Keratinocyte (primary cell): Measurements from ENCODE around the gene KCNIP2. TPM values are rescaled to one million over a fixed set of nuclear protein-coding genes. Genes with fewer than 3 reads are reported as not detected.

Source experiments
- DNase-seq: peaks from one replicate; pipeline ENCODE4 v3.0.0-alpha.2; 2011; ENCODE audit warnings: low read depth, missing footprints, low spot score
- FAIRE-seq: peaks from 2 replicates; lab custom pipeline; 2011; peaks lifted over from hg19 to GRCh38; lab: Jason Lieb, UNC
- H2AFZ ChIP-seq: 2 replicates; pipeline ENCODE4 v1.6.0; 2012; ENCODE audit warnings: low read length, control low read depth, inconsistent platforms; ENCODE audit not compliant: control insufficient read depth
- H3K27ac ChIP-seq: 2 replicates; pipeline ENCODE4 v1.5.1; 2011; ENCODE audit warnings: low read length; ENCODE audit not compliant: control insufficient read depth, insufficient read depth
- H3K27me3 ChIP-seq: 3 replicates; pipeline ENCODE4 v1.6.0; 2011; ENCODE audit warnings: low read length; ENCODE audit not compliant: control insufficient read depth, insufficient read depth; ENCODE audit errors: extremely low read depth
- H3K36me3 ChIP-seq, 2 experiments: 2 replicates in 1 of 2; 3 replicates in 1 of 2; pipeline ENCODE4 v1.5.1; 2011; ENCODE audit warnings: low read length in 2 of 2, mild to moderate bottlenecking in 1 of 2; ENCODE audit not compliant: control insufficient read depth in 2 of 2, insufficient read depth in 2 of 2; ENCODE audit errors: extremely low read depth in 1 of 2
- H3K4me1 ChIP-seq: 3 replicates; pipeline ENCODE4 v1.5.1; 2011; ENCODE audit warnings: low read length; ENCODE audit not compliant: control insufficient read depth, insufficient read depth; ENCODE audit errors: extremely low read depth
- H3K4me2 ChIP-seq: 3 replicates; pipeline ENCODE4 v1.6.0; 2011; ENCODE audit warnings: low read depth, low read length; ENCODE audit not compliant: control insufficient read depth, insufficient read depth; ENCODE audit errors: extremely low read depth
- H3K4me3 ChIP-seq, 3 experiments: fragments of 200-600 bp in 1 of 3; sonication (generic) in 1 of 3; 2 replicates in 2 of 3; 3 replicates in 1 of 3; pipeline ENCODE4 v1.5.1; 2011 to 2016; ENCODE audit warnings: low read length in 3 of 3, mild to moderate bottlenecking in 3 of 3, control low read depth in 2 of 3, inconsistent platforms in 1 of 3, low read depth in 1 of 3, mixed read lengths in 1 of 3, mixed run types in 1 of 3, moderate library complexity in 1 of 3; ENCODE audit not compliant: control insufficient read depth in 2 of 3, insufficient read depth in 2 of 3; ENCODE audit errors: extremely low read depth in 1 of 3
- H3K79me2 ChIP-seq: 2 replicates; pipeline ENCODE4 v1.6.0; 2012; ENCODE audit warnings: low read length; ENCODE audit not compliant: control insufficient read depth, insufficient read depth
- H3K9ac ChIP-seq: 3 replicates; pipeline ENCODE4 v1.6.0; 2011; ENCODE audit warnings: low read length; ENCODE audit not compliant: control insufficient read depth, insufficient read depth; ENCODE audit errors: extremely low read depth
- H3K9me1 ChIP-seq: 3 replicates; pipeline ENCODE4 v1.6.0; 2011; ENCODE audit warnings: low read length; ENCODE audit not compliant: control insufficient read depth, insufficient read depth; ENCODE audit errors: extremely low read depth
- H3K9me3 ChIP-seq: 2 replicates; pipeline ENCODE4 v1.5.1; 2012; ENCODE audit warnings: low read depth, low read length; ENCODE audit not compliant: control insufficient read depth
- H4K20me1 ChIP-seq: 3 replicates; pipeline ENCODE4 v1.6.0; 2011; ENCODE audit warnings: low read length; ENCODE audit not compliant: control insufficient read depth, insufficient read depth; ENCODE audit errors: extremely low read depth
- EZH2 ChIP-seq: IDR thresholded peaks from one replicate; pipeline ENCODE4 v1.6.1; 2012; ENCODE audit warnings: inconsistent platforms, mild to moderate bottlenecking, low read length, moderate library complexity
- dilution Hi-C: fragments of 300-500 bp; cut with MboI; formaldehyde crosslinking; loops from one replicate; pipeline ENCODE4 v1.7.0; 2020; ENCODE audit warnings: low sequenced_read_pairs; ENCODE audit not compliant: extremely low pct_ligation_motif_present
- polyA plus RNA-seq, 5 experiments: library from polyadenylated mRNA; depleted of rRNA in 3 of 5; stranded (reverse) in 3 of 5; stranded (forward) in 1 of 5; unstranded in 1 of 5; fragments of >200 nt; gene quantifications; 1 replicate in 1 of 5; 2 replicates in 3 of 5; 3 replicates in 1 of 5; pipeline versions ENCODE4 v1.2.1 to v1.2.3, GENCODE V29; 2011 to 2012; ENCODE audit warnings: missing spikeins in 2 of 5, low read depth in 1 of 5, low replicate concordance in 1 of 5
- TF ChIP-seq, protein P1 (sequence below), 3 experiments: IDR thresholded peaks in 1 of 3; conservative IDR thresholded peaks in 1 of 3; optimal IDR thresholded peaks in 1 of 3; 2 replicates in 2 of 3; 3 replicates in 1 of 3; pipeline versions ENCODE3 to v1.5.1; 2011; ENCODE audit warnings: low read length in 3 of 3, mild to moderate bottlenecking in 3 of 3, moderate library complexity in 2 of 3, control low read depth in 1 of 3, inconsistent platforms in 1 of 3; ENCODE audit not compliant: insufficient read depth in 2 of 3; ENCODE audit errors: extremely low read depth in 1 of 3

The KCNIP2 gene
- polyA plus RNA-seq, 1 donor (not counting 4 experiments of a cell fraction or from before 2014, with no cell fraction given), result 0.41 TPM

GRCh38 chr10:101832325-101832771 is 11.3 kb downstream of the KCNIP2 start:
- TF ChIP-seq, protein P1, sequence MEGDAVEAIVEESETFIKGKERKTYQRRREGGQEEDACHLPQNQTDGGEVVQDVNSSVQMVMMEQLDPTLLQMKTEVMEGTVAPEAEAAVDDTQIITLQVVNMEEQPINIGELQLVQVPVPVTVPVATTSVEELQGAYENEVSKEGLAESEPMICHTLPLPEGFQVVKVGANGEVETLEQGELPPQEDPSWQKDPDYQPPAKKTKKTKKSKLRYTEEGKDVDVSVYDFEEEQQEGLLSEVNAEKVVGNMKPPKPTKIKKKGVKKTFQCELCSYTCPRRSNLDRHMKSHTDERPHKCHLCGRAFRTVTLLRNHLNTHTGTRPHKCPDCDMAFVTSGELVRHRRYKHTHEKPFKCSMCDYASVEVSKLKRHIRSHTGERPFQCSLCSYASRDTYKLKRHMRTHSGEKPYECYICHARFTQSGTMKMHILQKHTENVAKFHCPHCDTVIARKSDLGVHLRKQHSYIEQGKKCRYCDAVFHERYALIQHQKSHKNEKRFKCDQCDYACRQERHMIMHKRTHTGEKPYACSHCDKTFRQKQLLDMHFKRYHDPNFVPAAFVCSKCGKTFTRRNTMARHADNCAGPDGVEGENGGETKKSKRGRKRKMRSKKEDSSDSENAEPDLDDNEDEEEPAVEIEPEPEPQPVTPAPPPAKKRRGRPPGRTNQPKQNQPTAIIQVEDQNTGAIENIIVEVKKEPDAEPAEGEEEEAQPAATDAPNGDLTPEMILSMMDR (optimal IDR thresholded peaks at IDR 0.05 in 1 of 3, IDR thresholded peaks at IDR 0.05 in 1 of 3, conservative IDR thresholded peaks at IDR 0.05 in 1 of 3; ENCODE audit: extremely low read depth in 1 of 3, insufficient read depth in 2 of 3, low read length in 3 of 3), result no peak
- TF ChIP-seq EZH2, result no peak
- DNase-seq (no peak), FAIRE-seq (no peak)
- H4K20me1 ChIP-seq, result no peaks in the 10 kb centered on the region
- no peaks in the 10 kb centered on the region for H3K79me2 ChIP-seq
- no peak overlapping the region for H2AFZ ChIP-seq
- no peak overlapping the region for H3K4me2 ChIP-seq
- H3K27ac ChIP-seq, result no peak overlapping the region
- H3K9me3 ChIP-seq, result no peaks in the 10 kb centered on the region
- no peaks in the 10 kb centered on the region for H3K27me3 ChIP-seq
- peaks cover 2% of the 10 kb centered on the region for H3K9me1 ChIP-seq
- dilution Hi-C loops, result no loop called here
- H3K4me3 ChIP-seq, result no peak overlapping the region
- peaks cover 20% of the 10 kb centered on the region for H3K4me1 ChIP-seq
- peaks cover 0 to 6% of the 10 kb centered on the region in 2 experiments for H3K36me3 ChIP-seq
- H3K9ac ChIP-seq, result no peak overlapping the region

GRCh38 chr10:101831169-101831811 is 12.3 kb downstream of the KCNIP2 start:
- TF ChIP-seq, protein P1 (optimal IDR thresholded peaks at IDR 0.05 in 1 of 3, IDR thresholded peaks at IDR 0.05 in 1 of 3, conservative IDR thresholded peaks at IDR 0.05 in 1 of 3; ENCODE audit: extremely low read depth in 1 of 3, insufficient read depth in 2 of 3, low read length in 3 of 3), result no peak
- TF ChIP-seq EZH2, result no peak
- Histone ChIP-seq H3K9me1 (peaks cover 2% of the 10 kb centered on the region), H2AFZ (peak overlapping the region; percentile 62), H4K20me1 (no peaks in the 10 kb centered on the region), H3K9ac (peak overlapping the region; percentile 42), H3K36me3 (peaks cover 0 to 8% of the 10 kb centered on the region in 2 experiments), H3K9me3 (no peaks in the 10 kb centered on the region), H3K4me2 (peak overlapping the region; percentile 89), H3K27ac (peak overlapping the region; percentile 44), H3K4me3 (peak overlapping the region in 2 of 3 experiments; percentile 41 to 71), H3K79me2 (no peaks in the 10 kb centered on the region), H3K27me3 (no peaks in the 10 kb centered on the region), H3K4me1 (peaks cover 20% of the 10 kb centered on the region)
- FAIRE-seq (no peak), DNase-seq (no peak)
- dilution Hi-C loops, result no loop called here
